Kidney epithelial cell (primary cell): ENCODE data around the gene POU4F1. TPM values are rescaled to one million over a fixed set of nuclear protein-coding genes. Genes with fewer than 3 reads are reported as not detected.

Experiments used
- DNase-seq: peaks from one replicate; pipeline ENCODE4 v3.0.0-alpha.2; 2010; ENCODE audit warnings: low read depth
- H3K27me3 ChIP-seq: 2 replicates; pipeline ENCODE4 v1.6.0; 2011; ENCODE audit warnings: low read length; ENCODE audit not compliant: control insufficient read depth, insufficient read depth
- H3K36me3 ChIP-seq: 2 replicates; pipeline ENCODE4 v1.5.1; 2011; ENCODE audit warnings: low read length; ENCODE audit not compliant: control insufficient read depth, insufficient read depth
- H3K4me3 ChIP-seq: 2 replicates; pipeline ENCODE4 v1.5.1; 2011; ENCODE audit warnings: low read depth, mild to moderate bottlenecking, control low read depth, low read length
- CTCF ChIP-seq: IDR thresholded peaks from 2 replicates; pipeline ENCODE4 v1.5.1; 2011; ENCODE audit warnings: mild to moderate bottlenecking, moderate library complexity, low read length, control low read depth, inconsistent platforms; ENCODE audit not compliant: insufficient read depth, poor library complexity, severe bottlenecking
- total RNA-seq: library from RNA; depleted of rRNA; stranded (reverse); fragments of >200 nt; gene quantifications from 2 replicates; pipeline ENCODE4 v1.2.3, GENCODE V29; 2015

POU4F1 gene
- total RNA-seq, 1 donor from 2014 or later = 0.13 TPM

- Histone ChIP-seq H3K36me3 (no peaks in the 10 kb centered on the region), H3K4me3 (no peak overlapping the region), H3K27me3 (no peaks in the 10 kb centered on the region)
- TF ChIP-seq CTCF = no peak
- DNase-seq = no peak
Observed at GRCh38 chr13:78636495-78636894, 33.1 kb upstream of the POU4F1 start.

GRCh38 chr13:78632996-78633395 is 29.6 kb upstream of the POU4F1 start:
- DNase-seq = no peak
- no peak for TF ChIP-seq CTCF
- Histone ChIP-seq H3K36me3 (no peaks in the 10 kb centered on the region), H3K4me3 (no peak overlapping the region), H3K27me3 (no peaks in the 10 kb centered on the region)

- no peak overlapping the region for H3K4me3 ChIP-seq
- no peaks in the 10 kb centered on the region for H3K36me3 ChIP-seq
- DNase-seq = no peak
- no peaks in the 10 kb centered on the region for H3K27me3 ChIP-seq
- no peak for TF ChIP-seq CTCF
Observed at GRCh38 chr13:78631077-78631476, 27.7 kb upstream of the POU4F1 start.

GRCh38 chr13:78630511-78630910 is 27.2 kb upstream of the POU4F1 start:
- Histone ChIP-seq H3K4me3 (no peak overlapping the region), H3K27me3 (no peaks in the 10 kb centered on the region), H3K36me3 (no peaks in the 10 kb centered on the region)
- DNase-seq = no peak
- TF ChIP-seq CTCF = no peak

GRCh38 chr13:78625384-78625783 is 22.0 kb upstream of the POU4F1 start:
- TF ChIP-seq CTCF = no peak
- Histone ChIP-seq H3K4me3 (no peak overlapping the region), H3K27me3 (no peaks in the 10 kb centered on the region), H3K36me3 (no peaks in the 10 kb centered on the region)
- no peak for DNase-seq

- no peak for DNase-seq
- Histone ChIP-seq H3K27me3 (no peaks in the 10 kb centered on the region), H3K36me3 (no peaks in the 10 kb centered on the region), H3K4me3 (no peak overlapping the region)
- no peak for TF ChIP-seq CTCF
Observed at GRCh38 chr13:78623132-78623531, 19.8 kb upstream of the POU4F1 start.
